ENCODE results near the gene HSF2. TPM values are rescaled to one million over a fixed set of nuclear protein-coding genes. Genes with fewer than 3 reads are reported as not detected.

Gene HSF2
- total RNA-seq, 2 donors from 2014 or later = 4.0 to 5.8 TPM

Other genes with a start within 250 kb of the HSF2 start
- 100 to 1,000 TPM in 1 of 2 donors, 10 to 100 TPM in 1; 90.9 to 144 TPM for gene SERINC1, start 72.2 kb downstream of the HSF2 start, total RNA-seq
- gene PKIB, start 210.8 kb downstream of the HSF2 start, total RNA-seq = 100 to 1,000 TPM; 140 to 169 TPM